HG02981 (cell line): ENCODE measurements around the gene CTSA.
A peak's percentile ranks its signal among the peaks of the same experiment; 100 is the strongest.
"Not testable (repeated sequence)": the region's sequence is repeated elsewhere in the genome, so short reads cannot be mapped to it uniquely, and the experiment has no call there.

Source experiments
- ATAC-seq: cut with Tn5 transposase; IDR thresholded peaks from one replicate; pipeline ENCODE4 v1.9.1; 2021; ENCODE audit warnings: mild to moderate bottlenecking, moderate library complexity; ENCODE audit not compliant: unreplicated experiment

Gene CTSA

DNA sequence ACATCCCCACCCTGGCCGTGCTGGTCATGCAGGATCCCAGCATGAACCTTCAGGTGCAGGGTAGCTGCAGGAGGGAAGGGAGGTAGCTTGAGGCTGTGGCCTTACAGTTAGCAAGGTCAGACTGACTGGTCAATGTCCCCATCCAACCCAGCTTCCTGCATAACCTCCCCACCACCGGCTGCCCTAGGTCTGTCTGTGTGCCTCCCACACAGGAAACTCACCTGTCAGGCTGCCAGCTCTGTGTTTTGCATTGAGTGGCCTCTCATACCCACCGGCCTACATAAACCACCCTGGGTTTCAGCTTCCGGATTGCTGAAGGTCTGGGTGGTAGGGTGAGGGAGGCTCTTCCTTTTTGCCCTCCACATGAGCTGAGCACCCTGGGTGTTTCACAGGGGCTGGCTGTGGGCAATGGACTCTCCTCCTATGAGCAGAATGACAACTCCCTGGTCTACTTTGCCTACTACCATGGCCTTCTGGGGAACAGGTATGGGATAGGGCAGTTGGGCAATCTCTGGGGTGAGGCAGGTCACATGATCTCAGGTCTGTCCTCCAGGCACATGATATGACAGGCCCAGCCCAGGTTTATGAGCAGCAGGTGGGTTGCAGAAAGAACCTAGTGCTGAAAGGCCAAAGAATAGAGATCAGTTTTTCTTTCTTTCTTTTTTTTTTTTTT is 1.8 kb downstream of the CTSA start:
- ATAC-seq: no peak

- no peak for ATAC-seq
Measured at GRCh38 chr20:45893831-45894230, 2.7 kb downstream of the CTSA start.

DNA sequence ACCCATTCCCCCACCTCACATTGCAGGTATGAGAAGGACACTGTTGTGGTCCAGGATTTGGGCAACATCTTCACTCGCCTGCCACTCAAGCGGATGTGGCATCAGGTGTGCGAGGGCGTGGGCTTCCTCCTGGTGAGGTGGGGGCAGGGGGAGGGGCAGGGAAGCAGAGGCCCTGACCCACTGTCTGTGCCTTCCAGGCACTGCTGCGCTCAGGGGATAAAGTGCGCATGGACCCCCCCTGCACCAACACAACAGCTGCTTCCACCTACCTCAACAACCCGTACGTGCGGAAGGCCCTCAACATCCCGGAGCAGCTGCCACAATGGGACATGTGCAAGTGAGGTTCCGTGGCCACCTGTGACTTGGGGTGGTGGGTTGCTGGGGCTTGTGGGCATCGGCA is 3.7 kb downstream of the CTSA start:
- no peak for ATAC-seq

DNA sequence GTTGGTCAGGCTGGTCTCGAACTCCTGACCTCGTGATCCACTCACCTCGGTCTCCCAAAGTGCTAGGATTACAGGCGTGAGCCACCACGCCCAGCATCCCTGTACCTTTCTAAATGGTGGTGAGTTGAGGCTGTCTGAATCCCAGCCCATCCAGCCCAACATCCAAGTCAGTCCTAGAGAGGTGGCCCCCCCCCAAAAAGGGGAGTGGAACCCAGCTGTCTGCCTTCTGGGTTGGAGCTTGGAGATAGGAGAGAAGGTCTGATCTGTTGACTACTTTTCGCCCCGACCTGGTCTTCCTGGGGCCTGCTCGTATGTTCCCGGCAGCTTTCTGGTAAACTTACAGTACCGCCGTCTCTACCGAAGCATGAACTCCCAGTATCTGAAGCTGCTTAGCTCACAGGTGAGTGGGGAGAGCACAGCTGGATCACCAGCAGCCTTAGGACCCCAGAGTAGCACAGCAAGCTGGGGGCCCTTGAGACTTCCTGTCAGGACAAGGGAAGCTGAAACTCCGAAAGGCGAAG is 5.6 kb downstream of the CTSA start:
- no peak for ATAC-seq

DNA sequence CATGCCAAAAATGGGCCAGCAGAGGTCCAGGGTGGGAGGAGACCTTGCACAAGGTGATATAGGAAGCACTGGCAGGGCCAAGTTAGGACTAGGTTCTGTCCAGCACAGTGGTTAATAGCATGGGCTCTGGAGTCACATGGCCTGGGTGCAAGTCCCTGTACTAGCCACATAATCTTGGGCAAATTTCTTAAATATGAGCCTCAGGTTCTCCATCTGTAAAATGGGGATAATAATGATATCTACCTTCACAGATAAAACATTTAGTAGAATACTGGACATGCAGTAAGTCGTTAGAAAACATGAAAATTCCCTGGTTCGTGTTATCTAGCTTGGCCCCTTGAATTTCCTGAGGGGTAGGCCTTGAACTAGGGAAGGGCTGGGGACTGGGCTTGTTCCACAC is 6.2 kb downstream of the CTSA start:
- ATAC-seq: no peak

DNA sequence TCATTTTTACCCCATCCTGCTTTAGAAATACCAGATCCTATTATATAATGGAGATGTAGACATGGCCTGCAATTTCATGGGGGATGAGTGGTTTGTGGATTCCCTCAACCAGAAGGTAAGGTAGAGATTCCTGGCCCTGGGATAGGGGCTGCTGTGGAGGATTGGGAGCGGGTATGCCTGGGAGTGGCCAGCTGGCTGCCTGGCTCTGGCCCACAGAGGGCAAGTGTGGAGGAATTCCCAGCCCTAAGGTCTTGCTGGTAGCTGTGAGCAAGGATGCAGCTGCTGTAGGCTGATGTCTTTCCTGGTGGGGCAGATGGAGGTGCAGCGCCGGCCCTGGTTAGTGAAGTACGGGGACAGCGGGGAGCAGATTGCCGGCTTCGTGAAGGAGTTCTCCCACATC is 6.6 kb downstream of the CTSA start:
- ATAC-seq: no peak

GRCh38 chr20:45898285-45898684 is 7.2 kb downstream of the CTSA start:
- no peak for ATAC-seq

GRCh38 chr20:45899046-45899835 is 8.1 kb downstream of the CTSA start:
- no peak for ATAC-seq

GRCh38 chr20:45901332-45901731 is 10.2 kb downstream of the CTSA start:
- ATAC-seq: not testable (repeated sequence)

- no peak for ATAC-seq
Measured at GRCh38 chr20:45902199-45902701, 11.1 kb downstream of the CTSA start.

DNA sequence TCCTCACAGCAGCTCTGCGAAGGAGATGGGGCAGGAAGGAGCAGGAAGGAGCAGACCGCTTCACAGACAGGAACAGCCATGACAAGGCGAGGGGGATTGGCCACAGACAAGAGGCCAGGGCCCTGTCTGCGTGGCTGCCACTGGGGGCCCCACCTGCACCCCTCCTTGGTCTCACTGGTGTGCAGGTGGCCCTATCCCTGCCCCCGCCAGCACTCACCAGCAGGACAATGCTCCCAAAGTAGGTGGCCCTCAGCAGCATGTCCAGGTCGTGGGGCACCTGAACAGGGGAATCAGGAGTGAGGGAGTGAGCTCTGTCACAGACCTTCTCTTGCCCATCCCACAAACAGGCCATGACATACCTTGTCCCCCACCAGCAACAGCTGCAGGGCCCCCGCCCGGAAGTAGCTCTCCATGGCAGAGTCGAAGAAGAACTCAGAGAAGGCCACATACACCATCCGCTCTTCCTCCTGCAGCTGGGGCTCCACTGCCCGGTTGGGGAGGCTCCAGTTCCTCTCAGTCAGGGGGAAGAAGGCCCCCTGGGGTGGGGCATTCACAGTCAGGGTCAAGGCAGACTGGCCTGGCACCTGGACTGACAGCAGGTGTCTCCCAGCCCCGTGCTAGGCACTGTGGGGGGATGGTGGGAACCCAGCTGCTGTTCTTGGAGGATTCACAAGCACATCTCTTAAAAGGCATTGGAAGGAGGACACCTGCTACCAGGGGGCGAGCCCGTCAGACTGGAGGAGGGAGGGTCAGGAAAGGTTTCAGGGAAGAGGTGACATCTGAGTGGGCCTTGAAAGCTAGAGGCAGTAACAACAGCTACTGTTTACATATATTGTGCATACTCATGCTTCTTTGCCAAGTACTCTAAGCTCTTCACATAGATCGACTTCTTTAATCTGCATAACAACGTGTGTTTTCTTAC is 13.7 kb downstream of the CTSA start:
- ATAC-seq: no peak

DNA sequence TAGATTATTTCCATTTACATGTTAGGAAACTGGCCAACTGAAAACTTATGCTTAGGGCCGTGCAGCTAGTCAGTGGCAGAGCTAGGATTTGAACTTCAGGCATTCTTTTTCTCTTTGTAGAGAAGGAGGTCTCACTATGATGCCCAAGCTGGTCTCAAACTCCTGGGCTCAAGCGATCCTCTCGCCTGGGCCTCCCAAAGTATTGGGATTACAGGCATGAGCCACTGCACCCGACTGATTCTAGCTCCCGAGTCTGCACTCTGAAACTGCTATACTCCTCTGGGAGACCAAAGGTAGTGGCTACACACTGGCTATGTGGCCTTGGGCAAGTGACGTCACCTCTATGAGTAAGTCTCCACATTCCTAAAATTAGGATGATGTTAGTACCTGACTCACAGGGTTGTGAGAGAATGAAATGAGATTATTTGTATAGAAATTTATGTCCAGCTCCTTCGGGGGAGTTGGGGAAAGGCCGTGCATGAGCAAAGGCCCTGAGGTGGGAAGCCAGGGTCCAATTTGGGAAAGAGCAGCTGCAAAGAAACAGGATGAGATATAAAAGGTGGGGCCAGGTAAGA is 14.5 kb downstream of the CTSA start:
- ATAC-seq: no peak

DNA sequence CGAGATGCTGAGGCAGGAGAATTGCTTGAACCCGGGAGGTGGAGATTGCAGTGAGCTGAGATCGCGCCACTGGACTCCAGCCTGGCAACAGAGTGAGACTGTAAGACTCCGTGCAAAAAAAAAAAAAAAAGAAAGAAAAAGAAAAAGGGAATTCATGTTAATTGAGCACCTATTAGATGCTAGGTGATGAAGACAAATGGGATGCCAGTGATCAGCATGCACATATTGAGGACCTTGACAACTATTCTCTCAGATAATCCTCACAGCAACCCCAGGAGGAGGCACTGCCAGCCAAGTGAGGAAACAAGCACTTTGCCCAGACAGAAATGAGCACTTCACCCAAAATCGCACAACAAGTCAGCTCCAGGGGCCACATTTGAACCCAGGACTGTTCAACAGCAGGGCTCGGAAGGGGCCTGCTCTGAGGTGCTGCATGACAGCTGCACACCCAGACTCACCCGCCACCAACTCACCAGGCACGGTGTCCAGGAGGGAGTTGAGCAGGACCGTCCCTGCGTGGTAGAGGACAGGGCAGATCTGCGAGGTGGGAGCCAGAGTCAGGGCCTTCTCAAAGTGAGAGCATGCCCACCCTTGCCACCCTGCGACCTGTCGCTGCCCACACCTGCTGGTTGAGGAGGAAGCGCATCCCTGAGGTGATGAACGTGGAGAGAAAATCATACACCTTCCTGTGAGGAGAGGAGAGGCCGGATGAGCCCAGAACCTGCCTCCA is 16.2 kb downstream of the CTSA start:
- no peak for ATAC-seq

DNA sequence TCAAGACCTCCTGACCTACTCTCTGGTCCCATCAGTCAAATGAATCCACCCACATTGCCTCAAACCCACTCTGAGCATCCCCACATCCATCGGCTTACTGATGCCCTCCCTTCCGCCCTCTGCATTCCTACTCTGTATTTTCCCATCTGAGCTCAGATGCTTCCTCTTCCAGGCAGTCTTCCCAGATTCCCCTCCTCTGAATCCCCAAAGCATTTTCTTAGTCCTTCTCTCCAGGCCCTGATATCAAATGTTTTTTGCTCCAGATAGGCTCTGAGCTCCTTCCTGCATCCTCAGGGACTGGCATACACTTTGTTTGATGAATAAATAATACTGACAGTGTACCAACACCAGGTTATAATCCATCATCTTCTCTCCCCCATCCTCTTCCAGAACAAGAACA is 16.9 kb downstream of the CTSA start:
- ATAC-seq: no peak

GRCh38 chr20:45909336-45909808 is 18.2 kb downstream of the CTSA start:
- ATAC-seq: no peak

GRCh38 chr20:45909817-45910669 is 18.9 kb downstream of the CTSA start:
- ATAC-seq: no peak

DNA sequence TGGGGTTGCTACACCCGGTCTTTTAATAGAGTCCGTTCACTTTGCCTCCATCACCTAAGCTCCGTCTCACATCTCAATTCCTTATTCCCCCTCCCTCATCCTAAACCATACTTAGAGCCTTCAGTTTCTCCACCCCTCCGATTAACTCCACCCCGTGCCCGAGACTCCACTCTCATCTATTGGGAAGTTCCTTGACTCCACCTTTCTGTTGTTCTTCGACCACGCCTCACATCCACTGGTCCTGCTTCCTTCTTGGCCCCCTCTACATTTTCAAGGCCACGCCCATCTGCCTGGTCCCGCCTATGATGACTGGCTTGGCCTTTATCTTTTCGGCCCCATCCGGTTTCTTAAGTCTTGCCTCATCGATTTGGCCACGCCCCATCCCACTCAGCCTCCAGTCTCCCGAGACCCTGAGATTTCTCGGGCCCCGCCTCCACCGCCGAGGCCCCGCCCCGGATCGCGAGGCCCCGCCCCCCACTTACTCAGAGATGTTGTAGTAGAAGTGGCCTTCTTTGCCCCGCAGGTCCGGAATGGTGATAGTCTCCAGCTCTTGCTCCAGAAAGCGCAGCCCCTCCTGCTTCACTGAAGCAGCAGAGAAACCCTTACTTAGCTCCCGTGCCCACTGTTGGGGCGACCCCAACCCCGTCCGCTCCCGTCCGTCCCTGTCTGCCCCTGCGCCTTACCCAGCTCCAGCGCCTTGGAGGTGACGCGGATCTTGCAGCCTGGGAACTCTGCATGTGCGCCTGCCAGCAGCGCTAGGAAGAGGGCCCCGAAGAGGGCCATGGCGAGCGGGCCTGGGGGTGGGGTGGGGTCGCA is 19.7 kb downstream of the CTSA start:
- ATAC-seq: peak; percentile 92
